HFFc6 (cell line): ENCODE measurements around the gene CTNNBL1. TPM values are rescaled to one million over a fixed set of nuclear protein-coding genes. Genes with fewer than 3 reads are reported as not detected.

Experiments
- DNase-seq: peaks from one replicate; pipeline ENCODE4 v3.0.0-alpha.2; 2018
- H3K27ac Mint-ChIP-seq: 2 replicates; pipeline ENCODE4 v1.8.0; 2020; ENCODE audit warnings: mild to moderate bottlenecking, mixed read lengths
- H3K27me3 Mint-ChIP-seq: 2 replicates; pipeline ENCODE4 v1.8.0; 2021; ENCODE audit warnings: mild to moderate bottlenecking, moderate library complexity, mixed read lengths; ENCODE audit not compliant: insufficient read depth
- H3K36me3 Mint-ChIP-seq: 2 replicates; pipeline ENCODE4 v1.8.0; 2021; ENCODE audit warnings: low read depth, mixed read lengths
- H3K4me1 Mint-ChIP-seq: 2 replicates; pipeline ENCODE4 v1.8.0; 2020; ENCODE audit warnings: low read depth, mixed read lengths
- H3K4me3 Mint-ChIP-seq: 2 replicates; pipeline ENCODE4 v1.8.0; 2020; ENCODE audit warnings: mild to moderate bottlenecking, moderate library complexity, mixed read lengths
- H3K9me3 Mint-ChIP-seq: 2 replicates; pipeline ENCODE4 v1.8.0; 2020; ENCODE audit warnings: mild to moderate bottlenecking, mixed read lengths
- total RNA-seq, 6 experiments: library from RNA; stranded (reverse); fragmentation: NEBNext Ultra II Directional; extraction: Animal tissue kit (Norgen Biotek cat#: 25700); gene quantifications; 2 replicates in 1 of 6; 3 replicates in 5 of 6; pipeline ENCODE4 v1.2.3, GENCODE V29; 2021
- TF ChIP-seq, protein P1 (sequence below): fragments of 200-600 bp; sonication (generic); IDR thresholded peaks from 2 replicates; pipeline ENCODE4 v1.5.0; 2021; ENCODE audit warnings: antibody characterized with exemption, mild to moderate bottlenecking

Gene CTNNBL1
- total RNA-seq, 6 experiments from 2014 or later: 49.7 to 62.4 (median 59.5) TPM

DNA sequence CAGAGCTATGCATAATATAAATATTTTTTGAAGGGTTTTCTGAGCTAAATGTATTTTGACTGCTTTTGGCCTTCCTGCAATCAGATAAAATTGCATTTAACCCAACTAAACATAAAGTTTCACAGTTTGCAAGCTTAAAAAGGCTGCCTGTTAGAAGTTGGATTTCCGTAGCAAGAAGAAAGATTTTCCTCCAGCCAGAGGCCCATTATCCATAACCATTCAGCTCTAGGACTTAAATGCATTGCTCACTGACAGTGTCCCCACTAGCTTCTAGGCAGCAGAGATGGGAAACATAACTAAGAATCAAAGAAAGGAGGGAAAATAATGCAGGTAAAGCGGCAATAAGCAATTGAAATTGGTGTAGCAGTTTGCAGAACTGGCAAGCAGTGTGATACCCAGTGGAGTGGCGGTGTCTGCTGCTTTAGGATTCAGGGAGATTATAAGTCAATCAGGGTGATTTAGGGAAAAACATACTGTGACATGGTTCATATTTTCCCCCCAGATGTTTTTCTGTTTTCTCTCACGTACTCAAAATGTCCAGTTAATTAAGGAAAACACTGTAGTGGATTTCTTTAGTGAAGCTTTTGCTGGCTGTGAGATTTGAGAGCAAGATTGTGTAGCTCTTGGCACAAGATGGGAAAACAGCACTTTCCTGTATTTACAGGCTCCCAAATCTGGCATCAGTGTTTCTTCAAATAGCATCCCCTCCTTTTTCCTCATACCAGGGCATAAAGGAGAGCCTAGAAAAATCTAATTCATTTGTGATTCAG lies 69.1 kb downstream of the CTNNBL1 start:
- H3K4me3 Mint-ChIP-seq: no peak overlapping the region
- H3K27ac Mint-ChIP-seq: no peak overlapping the region
- no peaks in the 10 kb centered on the region for H3K36me3 Mint-ChIP-seq
- no peaks in the 10 kb centered on the region for H3K4me1 Mint-ChIP-seq
- TF ChIP-seq, protein P1, sequence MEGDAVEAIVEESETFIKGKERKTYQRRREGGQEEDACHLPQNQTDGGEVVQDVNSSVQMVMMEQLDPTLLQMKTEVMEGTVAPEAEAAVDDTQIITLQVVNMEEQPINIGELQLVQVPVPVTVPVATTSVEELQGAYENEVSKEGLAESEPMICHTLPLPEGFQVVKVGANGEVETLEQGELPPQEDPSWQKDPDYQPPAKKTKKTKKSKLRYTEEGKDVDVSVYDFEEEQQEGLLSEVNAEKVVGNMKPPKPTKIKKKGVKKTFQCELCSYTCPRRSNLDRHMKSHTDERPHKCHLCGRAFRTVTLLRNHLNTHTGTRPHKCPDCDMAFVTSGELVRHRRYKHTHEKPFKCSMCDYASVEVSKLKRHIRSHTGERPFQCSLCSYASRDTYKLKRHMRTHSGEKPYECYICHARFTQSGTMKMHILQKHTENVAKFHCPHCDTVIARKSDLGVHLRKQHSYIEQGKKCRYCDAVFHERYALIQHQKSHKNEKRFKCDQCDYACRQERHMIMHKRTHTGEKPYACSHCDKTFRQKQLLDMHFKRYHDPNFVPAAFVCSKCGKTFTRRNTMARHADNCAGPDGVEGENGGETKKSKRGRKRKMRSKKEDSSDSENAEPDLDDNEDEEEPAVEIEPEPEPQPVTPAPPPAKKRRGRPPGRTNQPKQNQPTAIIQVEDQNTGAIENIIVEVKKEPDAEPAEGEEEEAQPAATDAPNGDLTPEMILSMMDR: no peak
- H3K9me3 Mint-ChIP-seq: no peaks in the 10 kb centered on the region
- no peaks in the 10 kb centered on the region for H3K27me3 Mint-ChIP-seq
- no peak for DNase-seq

DNA sequence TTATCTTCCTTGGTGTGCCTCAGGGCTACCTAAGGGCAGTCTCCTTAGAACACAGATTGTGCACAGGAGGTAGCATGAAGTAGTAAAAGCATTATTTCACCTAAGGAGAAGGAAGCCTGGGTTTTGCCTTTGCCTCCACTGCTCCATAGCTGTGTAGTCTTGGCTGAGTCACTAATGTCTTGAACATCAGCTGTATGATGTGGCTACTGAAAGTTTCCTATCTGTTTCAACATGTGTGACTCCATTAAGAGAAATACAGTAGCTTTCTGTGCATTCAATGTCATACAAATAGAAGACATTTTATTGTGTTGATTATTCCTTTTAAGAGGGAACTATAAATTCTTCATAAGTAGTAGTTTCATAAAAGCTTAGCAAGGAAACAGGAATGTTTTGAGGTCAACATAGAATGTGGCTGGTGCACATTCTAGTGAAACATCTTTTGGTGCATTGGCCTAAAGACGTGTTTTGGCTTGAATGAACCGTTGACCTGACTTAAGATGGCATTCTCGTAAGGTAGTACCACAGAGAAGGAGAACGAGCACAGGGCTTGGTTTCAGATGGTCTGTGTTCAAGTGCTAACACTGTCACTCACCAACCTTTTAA lies 70.6 kb downstream of the CTNNBL1 start:
- DNase-seq: no peak
- no peaks in the 10 kb centered on the region for H3K27me3 Mint-ChIP-seq
- H3K4me1 Mint-ChIP-seq: no peaks in the 10 kb centered on the region
- TF ChIP-seq, protein P1: no peak
- H3K9me3 Mint-ChIP-seq: no peaks in the 10 kb centered on the region
- H3K27ac Mint-ChIP-seq: no peak overlapping the region
- H3K36me3 Mint-ChIP-seq: no peaks in the 10 kb centered on the region
- H3K4me3 Mint-ChIP-seq: no peak overlapping the region

DNA sequence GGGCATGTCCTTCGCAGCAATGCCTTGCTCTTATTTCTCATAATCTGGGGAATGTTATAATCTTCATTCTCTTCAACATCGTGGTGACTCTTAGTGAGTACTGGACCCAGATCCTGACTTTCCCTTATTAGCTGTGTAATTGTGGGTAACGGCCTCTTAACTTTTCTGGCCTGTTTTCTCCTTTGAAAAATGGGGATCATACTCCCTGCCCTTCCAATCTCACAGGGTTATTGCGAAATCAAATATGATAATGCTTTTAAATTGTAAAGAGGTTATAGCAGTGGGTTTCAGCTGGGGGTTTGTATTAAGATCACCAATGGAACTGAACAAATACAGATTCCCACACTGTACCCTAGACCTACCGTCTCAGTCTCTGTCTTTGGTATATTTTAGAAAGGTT lies 77.1 kb downstream of the CTNNBL1 start:
- TF ChIP-seq, protein P1: no peak
- no peak overlapping the region for H3K27ac Mint-ChIP-seq
- no peaks in the 10 kb centered on the region for H3K9me3 Mint-ChIP-seq
- H3K36me3 Mint-ChIP-seq: no peaks in the 10 kb centered on the region
- no peak overlapping the region for H3K4me3 Mint-ChIP-seq
- H3K27me3 Mint-ChIP-seq: no peaks in the 10 kb centered on the region
- DNase-seq: no peak
- H3K4me1 Mint-ChIP-seq: no peaks in the 10 kb centered on the region

DNA sequence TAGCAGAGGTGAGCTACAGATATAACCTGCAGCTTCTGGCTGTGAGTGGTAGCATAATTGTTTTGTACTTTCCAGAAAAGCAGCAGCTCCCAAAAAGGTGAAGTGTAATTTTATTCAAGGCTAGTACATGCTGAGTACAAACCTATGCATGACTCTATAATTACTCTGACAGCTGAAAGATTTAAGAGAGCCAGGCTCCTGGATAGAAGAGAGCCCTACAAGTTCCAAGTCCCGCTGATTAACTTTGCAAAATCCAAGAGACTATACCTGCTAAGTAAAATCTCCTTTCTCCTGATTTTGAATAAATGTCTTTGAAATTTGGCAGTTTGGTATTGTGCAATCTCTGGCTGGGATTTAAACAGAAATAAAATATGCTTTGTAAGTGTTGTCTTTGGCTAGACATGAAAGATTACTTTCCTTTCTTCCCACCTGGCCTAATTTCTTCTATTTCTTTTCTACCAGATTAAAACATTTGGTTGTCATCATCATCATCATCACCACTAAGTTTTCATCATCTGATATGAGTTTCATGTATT lies 79.5 kb downstream of the CTNNBL1 start:
- Mint-ChIP-seq H3K4me1 (peaks cover 10% of the 10 kb centered on the region), H3K36me3 (no peaks in the 10 kb centered on the region), H3K4me3 (no peak overlapping the region), H3K27ac (no peak overlapping the region), H3K27me3 (no peaks in the 10 kb centered on the region), H3K9me3 (no peaks in the 10 kb centered on the region)
- TF ChIP-seq, protein P1: no peak
- no peak for DNase-seq

DNA sequence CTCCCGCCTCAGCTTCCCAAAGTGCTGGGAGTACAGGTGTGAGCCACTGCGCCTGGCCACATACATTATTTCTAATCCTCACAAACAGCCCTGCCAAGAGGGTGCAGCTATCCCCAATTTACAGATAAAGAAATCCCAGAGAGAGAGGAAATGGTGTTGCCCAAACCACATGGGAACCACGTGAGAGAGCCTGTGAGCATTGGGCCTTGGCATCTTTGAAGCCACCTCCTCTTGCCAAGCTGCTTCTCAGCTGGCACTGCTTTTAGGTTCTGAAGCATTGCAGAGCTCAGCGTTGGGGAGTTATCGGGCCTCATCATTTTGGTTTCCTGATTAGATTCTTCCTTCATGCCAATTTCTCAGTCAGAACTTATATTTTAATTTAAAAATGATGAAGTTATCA lies 80.3 kb downstream of the CTNNBL1 start:
- H3K27ac Mint-ChIP-seq: no peak overlapping the region
- H3K4me1 Mint-ChIP-seq: peaks cover 12% of the 10 kb centered on the region
- DNase-seq: no peak
- TF ChIP-seq, protein P1: no peak
- no peaks in the 10 kb centered on the region for H3K9me3 Mint-ChIP-seq
- no peak overlapping the region for H3K4me3 Mint-ChIP-seq
- no peaks in the 10 kb centered on the region for H3K36me3 Mint-ChIP-seq
- H3K27me3 Mint-ChIP-seq: no peaks in the 10 kb centered on the region
